GM18861 (cell line): ENCODE data around the gene PANX2.
"Not testable (repeated sequence)": the region's sequence is repeated elsewhere in the genome, so short reads cannot be mapped to it uniquely, and the experiment has no call there.

Source experiments
- ATAC-seq: cut with Tn5 transposase; IDR thresholded peaks from one replicate; pipeline ENCODE4 v1.9.1; 2021; ENCODE audit not compliant: unreplicated experiment

The PANX2 gene

DNA sequence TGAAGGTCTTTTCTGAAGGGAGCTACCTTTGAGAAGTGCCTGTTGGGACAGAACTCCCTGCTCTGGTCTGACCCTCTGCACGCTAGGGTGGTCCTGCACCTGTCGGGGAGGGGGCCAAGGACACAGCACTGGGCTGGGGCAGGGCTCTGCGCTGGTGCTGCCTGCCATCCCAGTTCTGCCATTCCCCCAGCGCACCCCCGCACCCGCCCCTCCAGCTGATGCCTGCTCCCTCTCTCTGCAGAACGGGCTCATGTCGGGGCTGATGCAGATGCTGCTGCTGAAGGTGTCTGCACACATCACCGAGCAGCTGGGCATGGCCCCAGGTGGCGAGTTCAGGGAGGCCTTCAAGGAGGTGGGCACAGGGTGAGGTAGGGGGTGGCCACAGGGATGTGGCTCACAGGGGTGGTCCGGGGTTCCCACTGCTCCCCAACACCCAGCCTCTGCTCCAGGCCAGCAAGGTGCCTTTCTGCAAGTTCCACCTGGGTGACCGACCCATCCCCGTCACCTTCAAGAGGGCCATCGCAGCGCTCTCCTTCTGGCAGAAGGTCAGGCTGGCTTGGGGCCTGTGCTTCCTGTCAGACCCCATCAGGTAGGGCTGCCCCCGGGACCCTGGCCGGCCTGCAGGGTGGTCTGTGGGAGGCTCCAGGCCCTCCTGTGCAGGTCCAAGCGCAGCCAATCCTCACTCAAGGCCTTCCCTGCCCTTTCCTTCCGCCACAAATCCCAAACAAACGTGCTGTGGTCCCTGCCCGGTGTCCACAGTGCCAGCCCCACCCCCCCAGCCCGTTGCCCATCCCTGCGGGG, 26.7 kb downstream of the PANX2 start:
- no peak for ATAC-seq

DNA sequence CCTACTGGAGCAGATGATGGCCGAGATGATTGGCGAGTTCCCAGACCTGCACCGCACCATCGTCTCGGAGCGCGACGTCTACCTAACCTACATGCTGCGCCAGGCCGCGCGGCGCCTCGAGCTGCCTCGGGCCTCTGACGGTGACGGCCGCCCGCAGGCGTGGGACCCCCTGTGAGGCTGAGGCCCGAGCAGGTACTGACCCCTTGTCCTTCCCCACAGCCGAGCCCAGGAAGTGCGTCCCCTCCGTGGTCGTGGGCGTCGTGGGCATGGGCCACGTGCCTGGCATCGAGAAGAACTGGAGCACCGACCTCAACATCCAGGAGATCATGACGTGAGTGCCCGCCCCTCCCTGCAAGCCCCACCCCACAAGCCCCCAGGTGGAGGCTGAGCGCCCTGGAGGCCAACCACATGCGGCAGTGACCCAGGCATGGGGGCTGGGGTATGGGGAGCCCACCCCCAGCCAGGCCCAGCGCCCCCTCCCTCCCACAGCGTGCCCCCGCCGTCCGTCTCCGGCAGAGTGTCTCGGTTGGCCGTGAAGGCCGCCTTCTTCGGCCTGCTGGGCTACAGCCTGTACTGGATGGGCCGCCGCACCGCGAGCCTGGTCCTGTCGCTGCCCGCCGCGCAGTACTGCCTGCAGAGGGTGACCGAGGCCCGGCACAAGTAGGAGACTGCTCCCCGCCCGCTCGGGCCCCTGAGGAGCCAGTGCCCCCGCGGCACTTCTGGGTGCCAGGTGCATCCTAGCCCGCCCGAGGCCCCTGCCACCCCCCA, 27.5 kb downstream of the PANX2 start:
- no peak for ATAC-seq

DNA sequence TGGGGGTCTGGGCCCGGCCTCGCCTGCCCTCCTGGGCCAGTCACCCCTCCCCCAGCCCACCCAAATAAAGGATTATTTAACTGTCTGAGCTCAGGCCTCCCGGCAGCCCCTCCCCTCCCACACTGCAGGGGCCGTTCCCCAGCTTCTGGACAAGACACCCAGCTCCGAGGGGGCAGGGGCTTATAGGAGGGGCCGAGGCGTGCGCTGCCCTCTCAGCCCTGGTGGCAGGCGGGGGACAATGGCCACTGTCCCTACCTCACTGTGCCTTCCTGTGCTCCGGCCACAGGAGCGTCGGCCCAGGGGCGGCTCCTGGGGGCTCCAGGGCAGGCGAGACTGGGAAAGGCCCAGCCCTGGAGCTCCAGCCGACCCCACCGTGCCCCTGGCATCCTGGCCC, 28.1 kb downstream of the PANX2 start:
- ATAC-seq = no peak

GRCh38 chr22:50199251-50199721, 28.8 kb downstream of the PANX2 start:
- no peak for ATAC-seq

DNA sequence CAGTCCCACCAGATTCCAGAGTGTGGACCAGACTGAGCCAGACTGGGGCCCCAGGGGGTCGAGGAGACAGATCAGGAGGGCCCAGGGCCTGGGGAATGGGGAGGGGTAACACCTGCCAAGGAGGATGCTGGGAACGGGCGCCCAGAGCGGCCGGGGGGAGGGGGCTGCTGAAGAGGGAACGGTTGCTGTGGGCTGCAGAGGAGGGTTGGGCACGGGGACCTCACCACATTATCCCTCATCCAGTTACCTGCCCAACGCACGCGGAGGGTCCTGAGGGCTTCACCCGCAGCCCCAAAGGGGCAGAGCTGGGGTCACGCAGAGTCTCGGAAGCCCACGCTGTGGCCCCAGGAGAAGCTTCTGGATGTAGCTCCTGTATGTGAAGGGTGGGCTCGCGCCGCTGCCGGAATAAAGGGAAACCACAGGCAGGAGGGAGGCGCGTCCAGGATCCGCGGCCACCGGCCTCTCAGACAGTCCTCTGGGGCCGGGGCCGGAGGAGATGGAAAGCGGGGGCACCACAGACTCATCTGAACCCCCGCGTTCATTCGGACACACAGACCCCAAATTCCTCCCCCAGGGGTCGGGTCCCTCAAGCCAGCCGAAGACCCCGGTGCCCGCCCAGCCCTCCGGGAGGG, 29.4 kb downstream of the PANX2 start:
- peak; percentile 3 for ATAC-seq

- ATAC-seq = peak; percentile 39
Observed at GRCh38 chr22:50200461-50201190, 30.1 kb downstream of the PANX2 start, which contains the start of gene SELENOO. Gene SELENOO, plus strand, starts transcription at chr22:50201011. Its CDS starts 26 bp downstream, at chr22:50201037.

- ATAC-seq = peak; percentile 30
Observed at GRCh38 chr22:50201191-50202129, 30.9 kb downstream of the PANX2 start.

GRCh38 chr22:50202130-50202666, 31.7 kb downstream of the PANX2 start:
- ATAC-seq = no peak

DNA sequence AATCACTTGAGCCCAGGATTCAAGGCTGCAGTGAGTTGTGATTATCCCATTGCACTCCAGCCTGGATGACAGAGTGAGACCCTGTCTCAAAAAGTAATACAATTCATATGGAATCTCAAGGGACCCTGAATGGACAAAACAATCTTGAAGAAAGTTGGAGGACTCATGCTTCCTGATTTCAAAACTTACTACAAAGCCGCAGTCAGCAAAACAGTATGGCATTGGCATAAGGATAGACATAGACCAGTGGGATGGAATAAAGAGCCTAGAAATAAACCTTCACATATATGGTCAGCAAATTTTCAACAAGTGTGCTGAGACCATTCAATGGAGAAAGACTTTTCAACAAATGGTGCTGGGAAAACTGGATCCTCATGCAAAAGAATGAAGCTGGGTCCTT, 32.8 kb downstream of the PANX2 start:
- ATAC-seq = no peak

DNA sequence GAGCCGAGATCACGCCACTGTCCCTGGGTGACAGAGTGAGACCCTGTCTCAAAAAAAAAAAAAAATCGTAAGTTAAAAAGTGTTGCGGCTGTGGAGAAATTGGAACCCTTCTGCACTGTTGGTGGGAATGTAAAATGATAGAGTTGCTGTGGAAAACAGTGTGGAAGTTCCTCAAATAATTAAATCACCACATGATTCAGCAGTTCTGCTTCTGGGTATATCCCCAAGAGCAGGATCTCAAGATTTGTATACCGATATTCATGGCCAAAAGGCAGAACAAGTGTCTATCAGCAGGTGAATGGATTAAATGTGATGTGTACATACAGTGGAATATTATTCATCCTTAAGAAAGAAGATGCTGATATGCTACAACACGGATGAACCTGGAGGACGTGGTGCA, 34.0 kb downstream of the PANX2 start:
- no peak for ATAC-seq

DNA sequence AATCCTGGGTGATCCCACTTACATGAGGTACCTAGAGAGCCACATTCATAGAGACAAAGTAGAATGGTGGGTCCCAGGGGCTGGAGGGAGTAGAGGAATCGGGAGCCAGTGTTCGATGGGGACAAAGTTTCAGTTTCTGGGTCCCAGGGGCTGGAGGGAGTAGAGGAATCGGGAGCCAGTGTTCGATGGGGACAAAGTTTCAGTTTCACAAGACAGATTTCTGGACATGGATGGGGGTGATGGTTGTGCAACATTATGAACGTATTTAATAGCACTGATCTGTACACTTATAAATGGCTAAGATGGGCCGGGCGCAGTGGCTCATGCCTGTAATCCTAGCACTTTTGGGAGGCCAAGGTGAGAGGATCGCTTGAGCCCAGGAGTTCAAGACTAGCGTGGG, 34.5 kb downstream of the PANX2 start:
- ATAC-seq = not testable (repeated sequence)

GRCh38 chr22:50205781-50206569, 35.4 kb downstream of the PANX2 start:
- no peak for ATAC-seq

DNA sequence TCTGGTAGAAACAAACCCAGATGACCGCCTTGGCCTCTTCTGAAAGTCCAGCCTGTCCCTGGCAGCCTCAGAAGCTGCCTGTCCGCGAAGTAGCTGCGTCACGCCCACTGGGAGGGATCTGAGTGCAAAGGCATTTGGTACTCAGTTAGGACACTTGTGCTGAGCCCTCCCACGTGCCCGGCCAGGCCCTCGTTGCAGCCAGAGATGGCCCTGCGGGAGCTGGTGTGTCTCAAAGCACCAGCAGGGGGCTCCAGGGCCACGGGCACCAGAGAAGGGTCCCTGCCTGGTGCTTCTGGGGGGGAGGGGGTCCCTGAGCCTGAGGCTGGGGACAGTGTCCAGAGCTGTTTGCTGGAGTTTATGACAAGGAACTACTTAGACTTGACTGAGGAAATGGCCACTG, 36.1 kb downstream of the PANX2 start:
- no peak for ATAC-seq

DNA sequence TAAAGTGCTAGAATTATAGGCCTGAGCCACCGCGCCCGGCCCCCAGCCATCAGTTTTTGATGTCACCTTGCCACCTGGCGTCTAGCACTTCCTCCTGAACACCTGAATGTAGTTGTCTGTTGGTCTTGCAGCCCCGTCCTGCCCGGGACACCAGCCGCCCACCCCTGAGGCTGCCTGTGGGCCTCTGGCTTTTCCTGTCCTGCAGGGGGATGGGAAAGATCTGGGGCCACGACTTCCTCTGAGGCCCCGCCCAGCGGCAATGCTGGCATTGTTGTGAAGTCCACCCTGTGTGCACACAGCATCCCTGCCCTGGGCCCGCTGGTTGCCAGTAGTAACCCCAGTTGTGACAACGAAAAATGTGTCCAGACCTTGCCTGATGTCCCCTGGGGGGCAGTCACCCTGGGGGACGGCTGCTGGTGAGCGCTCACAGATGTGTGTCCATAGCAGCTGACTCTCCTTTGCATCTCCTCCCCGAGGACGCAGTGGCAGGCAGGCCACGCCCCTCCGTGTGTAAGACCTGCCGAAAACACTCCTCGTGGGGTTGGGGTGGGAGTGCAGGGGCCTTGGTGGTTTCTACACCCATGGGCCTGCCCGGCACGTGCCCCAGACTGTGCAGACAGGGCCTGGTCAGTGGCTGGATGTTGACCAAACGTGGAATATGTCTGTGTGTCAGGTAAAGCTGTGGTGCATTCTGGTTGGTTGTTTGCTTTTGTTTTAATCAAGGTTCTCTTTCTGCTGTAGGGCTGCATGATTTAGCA, 37.0 kb downstream of the PANX2 start:
- no peak for ATAC-seq

DNA sequence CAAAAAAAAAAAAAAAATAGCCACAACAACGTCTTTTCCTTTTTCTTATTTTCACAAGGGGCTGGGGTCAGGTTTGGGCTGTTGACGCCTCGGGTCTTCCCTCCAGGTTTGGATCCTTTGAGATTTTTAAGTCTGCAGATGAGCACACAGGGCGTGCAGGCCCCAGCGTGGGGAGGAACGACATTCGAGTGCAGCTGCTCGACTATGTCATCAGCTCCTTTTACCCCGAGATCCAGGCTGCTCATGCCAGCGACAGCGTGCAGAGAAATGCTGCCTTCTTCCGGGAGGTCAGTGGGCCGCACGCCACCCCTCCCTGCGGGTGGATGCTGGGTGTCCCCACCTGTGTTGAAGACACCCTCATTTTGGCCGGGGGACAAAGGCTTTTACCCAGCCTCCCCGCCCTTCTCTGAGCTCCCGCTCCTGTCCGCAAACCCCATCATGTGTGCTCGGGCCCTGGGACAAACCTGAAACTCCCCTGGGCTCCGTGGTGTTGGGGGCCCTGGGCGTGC, 38.0 kb downstream of the PANX2 start:
- ATAC-seq = no peak

GRCh38 chr22:50208939-50209892, 38.7 kb downstream of the PANX2 start:
- no peak for ATAC-seq

DNA sequence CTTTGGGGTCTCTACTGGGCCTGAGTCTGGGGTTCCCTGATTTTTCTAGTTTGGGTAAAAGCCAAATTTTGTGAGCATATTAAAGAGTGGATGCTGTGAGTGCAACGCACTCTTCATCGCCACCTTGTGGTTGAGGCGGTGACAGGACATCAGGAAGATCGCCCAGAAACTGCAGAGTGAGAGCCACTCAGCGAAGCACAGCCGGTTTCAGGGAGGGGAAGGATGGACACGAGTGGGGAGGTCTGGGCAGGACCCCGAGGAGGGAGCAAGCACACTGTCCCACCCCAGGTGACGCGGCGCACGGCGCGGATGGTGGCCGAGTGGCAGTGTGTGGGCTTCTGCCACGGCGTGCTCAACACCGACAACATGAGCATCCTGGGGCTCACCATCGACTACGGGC, 39.4 kb downstream of the PANX2 start:
- ATAC-seq = no peak
